Measurements from ENCODE around the gene MAPK8IP3. TPM values are rescaled to one million over a fixed set of nuclear protein-coding genes. Genes with fewer than 3 reads are reported as not detected.

Gene MAPK8IP3
- polyA plus RNA-seq, 1 donor (not counting 4 experiments of a cell fraction or from before 2014, with no cell fraction given) = 11.7 TPM

DNA sequence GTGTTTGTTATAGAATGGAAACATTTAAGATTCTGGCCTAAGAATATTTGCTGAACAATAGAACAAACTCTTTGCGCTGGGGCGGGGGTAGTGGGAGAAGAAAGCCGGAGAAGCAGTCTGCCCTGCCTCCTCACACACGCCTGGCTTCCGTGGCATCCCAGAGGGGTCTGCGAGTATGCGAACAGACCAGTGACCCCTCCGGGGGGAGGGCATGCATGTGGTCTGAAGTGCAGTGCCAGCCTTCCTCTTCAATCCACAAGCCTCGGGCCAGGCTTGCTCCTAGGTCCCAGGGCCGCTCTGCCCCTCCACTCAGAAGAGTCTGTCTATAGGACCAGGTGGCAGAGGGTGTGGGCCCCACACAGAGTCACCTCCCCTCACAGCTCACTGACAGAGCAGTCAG lies 101.6 kb downstream of the MAPK8IP3 start:
- FAIRE-seq = no peak
- Histone ChIP-seq H2AFZ (ENCODE audit: control insufficient read depth, low read length) (no peak overlapping the region), H3K27ac (ENCODE audit: control insufficient read depth, insufficient read depth, low read length) (no peak overlapping the region)

DNA sequence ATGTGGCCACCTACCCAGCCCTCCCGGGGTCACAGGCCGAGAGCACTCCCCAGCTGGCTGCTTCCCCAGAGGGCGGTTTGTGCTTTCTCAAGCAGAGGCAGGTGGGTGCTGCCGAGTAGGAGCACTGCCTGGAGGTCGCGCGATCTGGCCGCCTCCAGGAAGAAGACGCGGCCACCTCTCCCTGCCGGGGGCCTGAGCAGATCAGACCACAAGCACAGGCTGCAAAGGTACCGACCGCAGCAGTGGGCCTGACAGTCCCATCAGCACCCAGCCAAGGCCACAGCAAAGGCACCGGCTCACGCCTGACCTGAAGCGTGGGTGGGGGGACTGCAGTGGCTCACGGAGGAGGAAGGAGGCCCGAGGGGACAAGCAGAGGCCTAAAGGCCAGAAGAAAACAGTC lies 102.7 kb downstream of the MAPK8IP3 start:
- H3K27me3 ChIP-seq (ENCODE audit: control insufficient read depth, extremely low read depth, insufficient read depth, low read length) = no peaks in the 10 kb centered on the region
- H3K4me2 ChIP-seq (ENCODE audit: control insufficient read depth, extremely low read depth, insufficient read depth, low read depth, low read length) = no peak overlapping the region
- no peak overlapping the region for H3K27ac ChIP-seq (ENCODE audit: control insufficient read depth, insufficient read depth, low read length)
- H3K9ac ChIP-seq (ENCODE audit: control insufficient read depth, extremely low read depth, insufficient read depth, low read length) = no peak overlapping the region
- H3K9me1 ChIP-seq (ENCODE audit: control insufficient read depth, extremely low read depth, insufficient read depth, low read length) = no peaks in the 10 kb centered on the region
- no peaks in the 10 kb centered on the region for H3K9me3 ChIP-seq (ENCODE audit: control insufficient read depth, low read depth, low read length)
- H4K20me1 ChIP-seq (ENCODE audit: control insufficient read depth, extremely low read depth, insufficient read depth, low read length) = no peaks in the 10 kb centered on the region
- no peak overlapping the region for H3K4me3 ChIP-seq (ENCODE audit: control insufficient read depth in 2 of 3, extremely low read depth in 1 of 3, insufficient read depth in 2 of 3, low read depth in 1 of 3, low read length in 3 of 3)
- no peaks in the 10 kb centered on the region for H3K79me2 ChIP-seq (ENCODE audit: control insufficient read depth, insufficient read depth, low read length)
- no peak overlapping the region for H2AFZ ChIP-seq (ENCODE audit: control insufficient read depth, low read length)
- H3K36me3 ChIP-seq (ENCODE audit: control insufficient read depth in 2 of 2, extremely low read depth in 1 of 2, insufficient read depth in 2 of 2, low read length in 2 of 2) = peaks cover 0 to 3% of the 10 kb centered on the region in 2 experiments
- H3K4me1 ChIP-seq (ENCODE audit: control insufficient read depth, extremely low read depth, insufficient read depth, low read length) = no peaks in the 10 kb centered on the region
- FAIRE-seq = no peak
- no peak for TF ChIP-seq EZH2 (IDR thresholded peaks at IDR 0.05; ENCODE audit: low read length)
- TF ChIP-seq, protein P1, sequence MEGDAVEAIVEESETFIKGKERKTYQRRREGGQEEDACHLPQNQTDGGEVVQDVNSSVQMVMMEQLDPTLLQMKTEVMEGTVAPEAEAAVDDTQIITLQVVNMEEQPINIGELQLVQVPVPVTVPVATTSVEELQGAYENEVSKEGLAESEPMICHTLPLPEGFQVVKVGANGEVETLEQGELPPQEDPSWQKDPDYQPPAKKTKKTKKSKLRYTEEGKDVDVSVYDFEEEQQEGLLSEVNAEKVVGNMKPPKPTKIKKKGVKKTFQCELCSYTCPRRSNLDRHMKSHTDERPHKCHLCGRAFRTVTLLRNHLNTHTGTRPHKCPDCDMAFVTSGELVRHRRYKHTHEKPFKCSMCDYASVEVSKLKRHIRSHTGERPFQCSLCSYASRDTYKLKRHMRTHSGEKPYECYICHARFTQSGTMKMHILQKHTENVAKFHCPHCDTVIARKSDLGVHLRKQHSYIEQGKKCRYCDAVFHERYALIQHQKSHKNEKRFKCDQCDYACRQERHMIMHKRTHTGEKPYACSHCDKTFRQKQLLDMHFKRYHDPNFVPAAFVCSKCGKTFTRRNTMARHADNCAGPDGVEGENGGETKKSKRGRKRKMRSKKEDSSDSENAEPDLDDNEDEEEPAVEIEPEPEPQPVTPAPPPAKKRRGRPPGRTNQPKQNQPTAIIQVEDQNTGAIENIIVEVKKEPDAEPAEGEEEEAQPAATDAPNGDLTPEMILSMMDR (optimal IDR thresholded peaks at IDR 0.05 in 1 of 3, IDR thresholded peaks at IDR 0.05 in 1 of 3, conservative IDR thresholded peaks at IDR 0.05 in 1 of 3; ENCODE audit: extremely low read depth in 1 of 3, insufficient read depth in 2 of 3, low read length in 3 of 3) = no peak
- dilution Hi-C loops (cut with MboI; ENCODE audit: extremely low pct_ligation_motif_present, low sequenced_read_pairs) = no loop called here
- DNase-seq (ENCODE audit: low read depth, low spot score) = no peak

More for the DNA sequence above, 101.6 kb downstream of the MAPK8IP3 start:
- H3K4me1 ChIP-seq (ENCODE audit: control insufficient read depth, extremely low read depth, insufficient read depth, low read length) = no peaks in the 10 kb centered on the region
- no peaks in the 10 kb centered on the region for H3K79me2 ChIP-seq (ENCODE audit: control insufficient read depth, insufficient read depth, low read length)
- H3K27me3 ChIP-seq (ENCODE audit: control insufficient read depth, extremely low read depth, insufficient read depth, low read length) = no peaks in the 10 kb centered on the region
- no peak overlapping the region for H3K9ac ChIP-seq (ENCODE audit: control insufficient read depth, extremely low read depth, insufficient read depth, low read length)
- dilution Hi-C loops (cut with MboI; ENCODE audit: extremely low pct_ligation_motif_present, low sequenced_read_pairs) = no loop called here
- no peak overlapping the region for H3K4me3 ChIP-seq (ENCODE audit: control insufficient read depth in 2 of 3, extremely low read depth in 1 of 3, insufficient read depth in 2 of 3, low read depth in 1 of 3, low read length in 3 of 3)
- peaks cover 0 to 3% of the 10 kb centered on the region in 2 experiments for H3K36me3 ChIP-seq (ENCODE audit: control insufficient read depth in 2 of 2, extremely low read depth in 1 of 2, insufficient read depth in 2 of 2, low read length in 2 of 2)
- no peaks in the 10 kb centered on the region for H3K9me1 ChIP-seq (ENCODE audit: control insufficient read depth, extremely low read depth, insufficient read depth, low read length)
- no peak for TF ChIP-seq EZH2 (IDR thresholded peaks at IDR 0.05; ENCODE audit: low read length)
- TF ChIP-seq, protein P1 (optimal IDR thresholded peaks at IDR 0.05 in 1 of 3, IDR thresholded peaks at IDR 0.05 in 1 of 3, conservative IDR thresholded peaks at IDR 0.05 in 1 of 3; ENCODE audit: extremely low read depth in 1 of 3, insufficient read depth in 2 of 3, low read length in 3 of 3) = no peak
- no peak overlapping the region for H3K4me2 ChIP-seq (ENCODE audit: control insufficient read depth, extremely low read depth, insufficient read depth, low read depth, low read length)
- DNase-seq (ENCODE audit: low read depth, low spot score) = no peak
- H4K20me1 ChIP-seq (ENCODE audit: control insufficient read depth, extremely low read depth, insufficient read depth, low read length) = no peaks in the 10 kb centered on the region
- no peaks in the 10 kb centered on the region for H3K9me3 ChIP-seq (ENCODE audit: control insufficient read depth, low read depth, low read length)

Data from keratinocyte (primary cell).